ENCODE results near the gene DOCK10.

GRCh38 chr2:224958462-224958857 is 83.8 kb downstream of the DOCK10 start:
- no peak for TF ChIP-seq GLIS3 (CRISPR knock-in tag; IDR thresholded peaks at IDR 0.05)
- TF ChIP-seq CREB5 (CRISPR knock-in tag; IDR thresholded peaks at IDR 0.05; ENCODE audit: low read depth) = no peak
- TF ChIP-seq PATZ1 (CRISPR knock-in tag; IDR thresholded peaks at IDR 0.05; ENCODE audit: borderline replicate concordance) = no peak
- no peak for TF ChIP-seq ARNTL (CRISPR knock-in tag; IDR thresholded peaks at IDR 0.05; ENCODE audit: borderline replicate concordance, low read depth)
- no peak for TF ChIP-seq ZFP30 (CRISPR knock-in tag; IDR thresholded peaks at IDR 0.05)
- TF ChIP-seq POU6F1 (CRISPR knock-in tag; IDR thresholded peaks at IDR 0.05; ENCODE audit: borderline replicate concordance, low read depth) = no peak
- no peak for TF ChIP-seq ZNF8 (CRISPR knock-in tag; IDR thresholded peaks at IDR 0.05)
- TF ChIP-seq TOX (CRISPR knock-in tag; IDR thresholded peaks at IDR 0.05; ENCODE audit: borderline replicate concordance) = no peak
